GM21360 (cell line): ENCODE data around the gene FGF5.
"Not testable (repeated sequence)": the region's sequence is repeated elsewhere in the genome, so short reads cannot be mapped to it uniquely, and the experiment has no call there.

Experiments
- ATAC-seq: cut with Tn5 transposase; IDR thresholded peaks from one replicate; pipeline ENCODE4 v1.9.1; 2021; ENCODE audit warnings: mild to moderate bottlenecking, moderate library complexity; ENCODE audit not compliant: unreplicated experiment

FGF5 gene, protein sequence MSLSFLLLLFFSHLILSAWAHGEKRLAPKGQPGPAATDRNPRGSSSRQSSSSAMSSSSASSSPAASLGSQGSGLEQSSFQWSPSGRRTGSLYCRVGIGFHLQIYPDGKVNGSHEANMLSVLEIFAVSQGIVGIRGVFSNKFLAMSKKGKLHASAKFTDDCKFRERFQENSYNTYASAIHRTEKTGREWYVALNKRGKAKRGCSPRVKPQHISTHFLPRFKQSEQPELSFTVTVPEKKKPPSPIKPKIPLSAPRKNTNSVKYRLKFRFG

DNA sequence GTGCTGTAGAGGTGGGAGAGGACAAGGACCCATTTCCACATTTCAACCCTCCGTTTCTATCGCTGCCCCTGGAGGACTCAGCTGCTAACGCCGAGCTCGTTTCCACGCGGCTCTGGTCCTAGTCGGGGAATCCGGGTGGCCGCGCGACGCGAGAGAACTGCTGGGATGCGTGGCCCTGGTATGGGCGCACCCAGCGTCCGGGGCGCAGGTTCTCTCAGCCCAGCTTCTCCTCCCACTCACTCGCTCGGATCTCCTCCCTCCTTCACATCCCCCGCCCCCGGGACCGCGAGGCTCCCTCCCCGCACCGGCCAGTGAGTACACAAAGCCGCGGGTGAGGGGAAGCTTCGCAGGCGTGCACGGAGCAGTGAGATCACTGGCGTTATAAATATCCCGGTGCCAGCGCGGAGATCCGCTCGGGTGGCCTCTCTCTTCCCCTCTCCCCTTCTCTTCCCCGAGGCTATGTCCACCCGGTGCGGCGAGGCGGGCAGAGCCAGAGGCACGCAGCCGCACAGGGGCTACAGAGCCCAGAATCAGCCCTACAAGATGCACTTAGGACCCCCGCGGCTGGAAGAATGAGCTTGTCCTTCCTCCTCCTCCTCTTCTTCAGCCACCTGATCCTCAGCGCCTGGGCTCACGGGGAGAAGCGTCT, at the start of gene FGF5:
Gene FGF5 (plus strand): TSS at position 412 of the 649 bp plus-strand sequence. CDS start 161 bp downstream, at position 573.
- ATAC-seq: no peak

DNA sequence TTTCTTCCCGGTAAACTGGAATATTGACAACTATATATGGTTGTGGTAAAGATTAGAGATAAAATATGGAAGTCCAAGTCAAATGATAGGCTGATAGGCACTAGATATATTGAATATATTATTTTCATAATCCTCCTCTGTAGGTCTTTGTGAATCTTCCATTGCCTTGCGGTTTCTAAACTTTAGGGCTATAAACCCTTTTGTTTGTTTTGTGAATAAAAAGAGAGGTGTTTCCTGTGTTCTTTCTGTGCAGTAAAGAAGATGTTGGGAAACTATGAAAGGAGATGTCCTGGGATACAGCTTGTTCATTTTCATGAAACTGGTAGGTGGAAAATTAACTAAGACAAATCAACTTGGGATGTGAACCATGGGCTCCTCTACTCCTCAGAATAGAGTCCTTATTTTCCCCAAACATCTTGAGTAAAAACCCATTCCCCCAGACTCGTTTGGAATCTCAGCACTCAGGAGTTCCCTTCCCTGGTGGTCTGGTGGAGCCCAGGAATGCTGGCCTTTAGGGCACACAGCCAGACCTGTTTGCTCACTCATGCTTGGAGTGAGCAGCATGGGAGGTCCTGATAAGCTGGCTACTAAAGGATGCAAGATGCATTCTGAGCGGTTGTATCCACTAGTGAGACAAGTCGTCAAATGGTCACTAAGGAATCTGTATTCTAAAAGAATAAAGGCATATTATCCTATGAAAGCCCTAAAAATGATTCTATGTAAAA, 47.0 kb upstream of the FGF5 start:
- no peak for ATAC-seq

DNA sequence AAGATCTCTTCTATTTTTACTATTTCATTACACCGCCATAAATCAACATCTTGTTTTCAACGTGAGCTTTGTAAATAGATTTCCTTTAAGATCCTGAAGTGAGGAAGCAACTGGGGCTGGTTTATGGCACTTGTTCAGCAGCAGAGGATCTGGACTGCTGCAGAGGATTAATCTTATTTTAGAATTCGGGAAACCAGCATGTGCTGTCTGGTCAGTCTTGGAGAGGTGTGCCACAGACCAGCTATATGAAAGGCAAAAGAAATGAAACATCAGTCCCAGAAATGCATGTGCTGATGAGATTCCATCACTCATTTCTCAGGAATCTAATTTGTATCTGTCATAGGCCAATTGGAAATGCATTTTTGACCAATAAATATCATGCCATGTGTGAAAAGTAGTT, 45.8 kb upstream of the FGF5 start:
- ATAC-seq: no peak

DNA sequence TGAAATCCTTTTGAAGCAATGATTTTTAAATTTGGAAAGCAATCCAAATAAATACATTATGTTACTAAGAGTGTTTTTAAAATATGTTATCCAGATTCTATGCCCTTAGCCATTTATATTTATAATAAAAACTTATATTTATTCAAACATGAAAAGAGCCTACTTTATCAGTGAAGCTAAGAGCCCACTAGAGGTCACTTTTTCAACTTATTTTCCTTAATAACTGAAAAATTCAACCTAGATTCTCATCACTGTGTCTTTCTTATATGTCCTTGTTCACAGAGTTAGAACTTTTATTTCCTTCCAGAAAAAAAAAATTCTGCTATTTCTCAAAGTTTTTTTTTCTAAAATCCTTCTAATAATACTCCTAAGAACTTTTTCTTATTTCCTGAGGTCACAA, 45.3 kb upstream of the FGF5 start:
- no peak for ATAC-seq

DNA sequence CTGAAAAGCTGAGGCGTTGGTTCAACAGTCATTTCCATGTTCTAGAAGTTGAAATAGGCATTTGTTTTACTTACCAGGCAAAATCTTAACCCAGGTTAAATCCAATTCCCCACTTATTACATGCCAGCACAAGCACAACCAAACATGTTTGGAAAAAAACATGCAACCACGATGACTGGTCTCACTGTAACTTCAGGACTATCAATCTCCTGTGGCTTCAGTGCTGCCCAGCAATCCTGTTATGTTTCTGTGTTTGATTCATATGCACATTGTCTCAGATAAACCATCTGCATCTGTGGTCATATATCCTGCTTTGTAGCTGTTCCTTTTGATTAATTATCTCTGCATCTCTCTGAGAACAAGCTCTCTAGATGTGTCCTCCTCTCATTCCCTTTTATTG, 40.9 kb upstream of the FGF5 start:
- ATAC-seq: no peak

DNA sequence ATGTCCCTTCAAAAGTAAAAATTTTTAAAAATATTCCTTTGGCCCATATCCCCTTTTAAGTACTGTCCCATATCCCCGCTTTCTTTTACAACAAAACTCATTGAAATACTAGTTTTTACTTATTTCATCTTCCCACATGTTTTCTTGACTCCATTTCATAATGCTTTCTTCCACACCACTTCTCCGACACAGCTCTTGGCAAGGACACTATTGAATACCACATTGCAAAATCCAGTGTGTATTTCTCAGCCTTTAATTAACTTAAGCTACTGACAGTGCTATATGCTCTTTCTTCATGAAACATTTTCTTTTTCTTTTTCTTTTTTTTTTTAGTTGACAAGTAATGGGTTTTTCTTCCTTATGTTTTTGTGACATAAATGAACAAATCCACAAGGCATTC, 40.4 kb upstream of the FGF5 start:
- ATAC-seq: no peak

DNA sequence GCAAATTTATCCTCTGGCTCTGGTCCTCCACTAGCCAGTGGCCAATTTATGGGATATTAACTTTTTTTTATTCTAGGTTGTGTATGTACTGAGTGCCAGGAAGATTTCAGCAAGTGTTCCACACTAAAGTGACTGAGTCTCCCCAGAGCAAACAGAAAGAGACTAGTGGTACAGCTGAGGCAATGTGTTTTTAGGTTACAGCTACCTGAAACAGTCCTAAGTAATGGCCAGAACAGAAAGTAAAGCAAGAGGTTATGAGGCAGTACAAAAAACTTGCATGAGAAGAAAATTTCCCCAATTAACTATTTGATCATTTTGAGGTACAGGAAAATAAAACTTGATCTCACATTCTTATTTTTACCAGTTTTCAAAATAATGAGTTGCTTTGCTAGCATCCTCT, 38.0 kb upstream of the FGF5 start:
- no peak for ATAC-seq

DNA sequence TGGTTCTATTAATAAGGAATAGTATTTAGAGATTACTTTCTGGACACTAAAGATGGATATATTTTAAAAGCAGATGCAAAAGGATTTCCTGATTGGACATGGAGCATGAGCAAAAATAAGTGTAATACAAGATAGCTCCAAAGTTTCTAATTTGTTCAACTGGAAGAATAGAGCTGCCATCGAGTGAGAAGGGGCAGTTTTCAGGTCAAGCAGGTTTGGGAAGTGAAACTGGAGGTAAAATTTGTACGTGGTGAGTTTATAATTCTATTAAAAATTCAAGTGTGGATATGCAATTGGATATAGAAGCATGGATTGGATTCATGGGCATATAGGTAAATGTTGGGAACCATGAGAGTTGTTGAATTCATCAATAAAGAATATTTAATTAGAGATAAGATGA, 37.3 kb upstream of the FGF5 start:
- ATAC-seq: no peak

DNA sequence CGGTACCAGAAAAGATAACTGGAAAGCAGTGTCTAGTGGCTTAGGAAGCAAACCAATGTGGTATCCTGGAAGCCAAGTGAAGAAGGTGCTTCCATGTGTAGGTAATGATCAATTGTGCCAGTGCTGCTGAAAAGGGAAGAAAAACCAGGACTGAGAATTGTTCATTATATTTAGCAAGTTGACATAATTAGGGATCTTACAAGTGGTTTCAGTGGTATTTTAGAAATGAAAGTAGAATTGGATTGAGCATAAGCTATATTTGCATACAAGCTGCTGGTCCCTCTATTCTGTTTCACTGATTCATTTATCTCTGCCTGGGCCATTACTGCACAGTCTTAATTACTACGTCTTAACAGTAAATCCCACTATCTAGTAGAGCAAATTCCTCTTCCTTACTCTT, 36.9 kb upstream of the FGF5 start:
- ATAC-seq: peak; percentile 75

DNA sequence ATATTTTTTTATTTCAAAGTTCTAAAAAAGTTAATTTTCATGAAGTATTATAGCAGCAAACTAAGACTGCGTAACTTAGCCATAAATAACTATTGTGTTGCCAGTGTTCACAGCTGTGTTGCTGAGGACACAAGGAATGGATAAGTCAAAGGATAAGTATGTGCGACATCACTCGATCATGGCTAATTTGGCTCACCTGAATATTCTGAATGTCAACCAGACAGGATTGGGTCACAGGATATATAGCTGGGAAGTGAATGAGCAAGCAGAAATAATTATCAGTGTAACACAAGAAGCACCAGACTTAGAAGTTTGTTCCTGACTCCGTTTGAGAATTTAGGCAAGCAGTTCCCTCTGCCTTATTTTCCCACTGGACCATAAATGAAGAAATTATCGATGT, 35.3 kb upstream of the FGF5 start:
- no peak for ATAC-seq

DNA sequence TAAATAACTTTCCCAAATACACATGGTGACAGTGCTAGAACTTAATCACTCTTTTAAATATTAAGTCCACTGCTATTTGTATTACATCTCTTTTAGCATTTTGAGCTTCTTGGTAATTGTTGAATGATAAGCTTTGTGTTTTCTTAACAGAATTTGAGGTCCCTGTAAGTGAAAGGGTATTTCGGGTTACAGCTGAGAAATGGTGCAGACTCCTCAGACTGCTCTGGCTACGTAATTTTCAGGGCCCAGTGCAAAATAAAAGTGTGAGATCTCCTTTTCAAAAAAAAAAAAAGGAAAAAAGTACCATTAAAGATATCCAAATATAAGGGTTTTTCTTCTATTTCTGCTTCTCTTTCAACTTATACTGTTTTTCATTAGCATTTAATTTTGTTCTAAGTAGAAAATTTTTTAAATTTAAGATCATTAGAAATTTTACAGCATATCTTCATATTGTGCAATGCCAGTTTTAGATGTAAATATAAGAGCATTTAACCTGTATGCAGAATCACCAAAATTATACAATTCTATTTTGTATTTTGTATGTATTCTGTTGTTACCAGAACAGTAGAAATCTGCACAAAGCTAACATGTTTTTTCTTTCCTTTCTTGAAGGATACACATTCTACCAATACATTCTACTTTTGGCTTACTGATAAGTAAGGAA, 33.6 kb upstream of the FGF5 start:
- ATAC-seq: no peak

DNA sequence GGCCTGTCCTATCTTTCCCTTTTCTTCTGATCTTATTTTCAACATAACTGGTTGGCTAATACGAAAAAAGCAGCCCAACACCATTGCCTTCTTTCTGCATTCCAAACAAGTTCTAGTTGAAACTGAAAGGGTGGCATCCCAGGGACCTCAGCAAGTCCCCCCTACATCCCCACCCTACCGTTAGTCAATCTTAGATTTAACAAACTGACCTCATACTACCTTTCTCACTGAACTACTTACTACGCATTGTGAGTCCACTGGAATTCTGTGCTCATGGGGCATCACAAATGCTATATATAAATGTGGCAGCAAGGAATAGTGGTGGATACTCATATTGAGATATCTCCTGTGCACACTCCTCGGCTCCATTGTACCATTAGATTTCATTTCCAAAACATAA, 33.1 kb upstream of the FGF5 start:
- ATAC-seq: no peak

DNA sequence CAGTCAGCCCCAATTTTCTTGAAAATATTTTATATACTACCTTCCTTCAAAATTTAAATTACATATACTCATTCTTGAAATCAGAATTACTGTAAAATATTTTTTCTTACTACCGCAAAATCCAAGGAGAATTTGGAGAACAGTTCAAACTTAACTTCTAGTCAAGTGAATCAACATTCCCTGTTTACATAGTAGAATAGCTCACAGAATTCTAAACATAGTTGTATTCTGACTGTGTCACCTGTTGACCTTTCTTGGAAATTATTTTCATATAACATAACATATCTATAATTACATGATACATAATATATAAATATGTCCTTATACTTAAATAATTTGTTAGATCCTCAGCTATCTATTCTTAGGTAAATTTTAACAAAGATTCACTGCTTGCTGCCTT, 31.0 kb upstream of the FGF5 start:
- no peak for ATAC-seq

DNA sequence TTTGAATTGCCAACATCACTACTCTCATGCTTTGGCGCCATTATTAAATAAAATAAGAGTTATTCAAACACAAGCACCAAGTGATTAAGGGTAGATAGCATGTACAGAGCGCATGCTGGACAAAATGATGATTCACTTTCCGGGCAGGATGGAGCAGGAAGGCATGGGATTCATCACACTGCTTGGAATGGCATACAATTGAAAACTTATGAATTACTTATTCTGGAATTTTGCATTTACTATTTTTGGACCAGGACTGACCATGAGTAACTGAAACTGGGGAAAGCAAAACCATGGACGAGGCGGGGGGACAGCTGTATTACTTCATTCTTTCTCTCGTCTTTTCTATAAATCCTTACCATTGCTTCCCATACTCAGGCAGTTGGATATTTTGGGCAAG, 28.5 kb upstream of the FGF5 start:
- no peak for ATAC-seq

DNA sequence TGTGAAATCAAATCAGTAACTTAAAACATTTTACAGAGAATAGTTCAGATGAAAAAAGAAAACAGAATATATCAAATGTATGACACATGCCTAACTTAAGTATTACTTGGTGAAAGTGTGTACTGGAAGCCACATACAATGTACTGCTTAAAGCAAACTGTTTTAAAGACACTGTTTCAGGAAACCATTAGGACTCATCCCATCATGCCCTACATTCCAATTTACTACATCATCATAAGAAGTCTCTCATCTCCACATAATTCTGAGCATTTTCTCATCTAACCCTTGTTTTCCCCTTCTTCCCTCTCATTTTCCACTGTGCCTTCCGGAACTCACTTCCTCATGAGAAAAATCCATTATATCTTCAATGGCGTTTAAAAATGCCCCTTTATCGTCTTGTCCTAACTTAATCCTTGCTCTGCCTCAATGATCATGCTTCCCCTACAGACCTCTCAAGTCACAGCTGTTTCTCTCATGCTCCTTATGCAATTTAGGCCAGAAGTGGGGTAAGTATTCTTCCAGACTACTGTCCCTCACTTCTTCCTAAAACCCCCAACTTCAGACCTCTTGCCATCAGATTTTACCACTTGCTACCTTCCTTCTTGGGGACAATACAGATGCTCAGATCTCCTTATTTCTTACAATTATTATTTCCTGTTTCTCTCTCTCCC, 26.8 kb upstream of the FGF5 start:
- no peak for ATAC-seq

DNA sequence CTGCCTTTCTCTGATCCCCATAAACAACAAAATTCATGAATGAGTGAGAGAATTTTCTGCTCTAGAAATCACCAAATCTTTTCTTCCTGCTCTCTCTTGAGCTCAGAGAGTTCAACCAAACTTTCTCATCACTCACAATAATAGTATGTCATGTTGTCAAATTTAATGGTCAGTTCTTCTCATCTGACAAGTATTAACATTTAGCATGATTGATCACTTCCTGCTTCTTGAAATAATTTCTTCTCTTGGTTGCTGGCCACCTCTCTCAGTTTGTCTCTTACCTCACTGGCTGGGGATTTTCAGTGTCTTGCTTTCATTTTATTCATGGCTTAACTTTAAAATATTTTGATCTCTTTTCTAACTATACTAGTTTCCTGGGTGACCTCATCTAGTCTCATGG, 25.5 kb upstream of the FGF5 start:
- ATAC-seq: no peak

DNA sequence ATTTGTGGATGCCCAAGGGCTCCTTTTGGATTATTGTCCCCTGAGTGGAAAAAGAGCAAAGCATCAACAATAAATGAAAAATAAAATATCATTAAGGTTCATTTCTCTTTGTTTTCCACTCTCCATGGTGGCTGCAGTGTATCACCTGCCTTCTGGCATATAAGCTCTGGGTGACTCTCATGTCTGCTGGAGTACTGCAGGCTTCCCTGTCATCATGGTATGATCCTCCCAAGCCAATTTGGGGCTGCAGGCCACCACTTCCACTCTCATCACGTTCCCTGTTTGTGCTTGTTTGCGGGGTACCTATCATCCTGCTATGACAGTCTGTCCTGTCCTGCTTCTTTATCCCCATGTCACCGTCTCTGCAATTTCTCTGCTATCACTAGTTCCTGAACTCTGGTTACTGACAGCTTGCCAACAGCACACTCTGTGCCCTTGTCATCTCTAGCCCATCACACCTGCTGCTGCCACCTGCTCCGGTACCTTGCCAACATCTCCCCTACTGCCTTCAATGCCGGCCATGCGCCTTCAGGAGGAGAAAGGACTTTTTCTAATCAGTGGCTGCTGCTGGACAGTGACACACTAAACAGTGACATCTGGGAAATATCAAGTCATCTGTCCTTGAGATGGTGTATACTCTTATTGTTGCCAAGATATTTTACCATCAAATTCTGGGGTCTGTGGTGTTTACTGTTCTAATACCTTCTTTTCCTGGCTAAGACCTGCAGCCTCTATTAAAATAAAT, 23.0 kb upstream of the FGF5 start:
- ATAC-seq: no peak

DNA sequence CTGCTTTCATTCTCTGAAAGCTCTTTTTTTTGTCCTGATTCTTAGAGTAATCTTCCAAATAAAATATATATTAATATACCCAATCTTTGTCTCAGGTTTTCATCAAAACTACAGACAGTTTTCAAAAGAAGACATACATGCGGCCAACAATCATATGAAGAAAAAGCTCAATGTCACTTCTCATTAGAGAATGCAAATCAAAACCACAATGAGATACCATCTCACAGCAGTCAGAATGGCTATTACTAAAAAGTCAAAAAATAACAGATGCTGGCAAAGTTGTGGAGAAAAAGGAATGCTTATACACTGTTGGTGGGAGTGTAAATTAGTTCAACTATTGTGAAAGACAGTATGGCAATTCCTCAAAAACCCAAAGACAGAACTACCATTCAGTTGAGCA, 19.0 kb upstream of the FGF5 start:
- ATAC-seq: not testable (repeated sequence)

DNA sequence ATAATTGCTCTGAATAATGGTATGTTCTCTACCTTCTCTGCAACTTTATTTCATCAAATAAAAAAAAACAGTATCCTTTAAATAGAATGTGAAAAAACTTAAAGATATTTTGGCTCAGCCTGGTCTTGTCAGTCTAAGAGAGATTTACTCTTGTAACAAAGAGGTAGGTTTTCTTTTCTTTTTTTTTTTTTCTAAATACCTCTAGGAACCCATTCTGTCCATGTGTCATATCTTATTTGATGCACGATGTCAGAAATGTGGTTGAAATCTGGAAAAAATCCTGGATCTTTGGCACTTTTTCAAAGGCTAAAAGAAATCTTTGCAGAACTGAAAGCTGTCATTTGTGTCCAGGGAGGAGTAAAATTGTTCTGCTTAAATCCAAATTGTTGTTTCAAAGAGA, 17.3 kb upstream of the FGF5 start:
- no peak for ATAC-seq

DNA sequence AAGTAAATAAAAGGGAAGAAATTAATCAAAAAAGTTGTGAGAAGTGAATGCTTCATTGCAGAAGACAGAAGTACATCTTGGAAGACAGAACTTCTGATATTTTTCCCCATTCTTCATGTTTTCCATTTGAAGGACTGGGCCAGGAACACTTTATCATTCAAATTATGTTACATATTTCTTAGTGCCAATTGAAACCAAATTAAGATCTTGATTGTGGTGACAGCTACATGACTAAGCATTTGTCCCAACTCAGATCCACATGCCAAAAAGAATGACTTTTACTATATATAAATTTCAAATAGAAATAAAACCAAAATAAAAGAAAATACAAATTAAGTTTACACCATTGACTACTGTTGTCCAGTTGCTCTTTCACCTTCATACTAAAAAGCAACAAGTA, 14.0 kb upstream of the FGF5 start:
- ATAC-seq: no peak

DNA sequence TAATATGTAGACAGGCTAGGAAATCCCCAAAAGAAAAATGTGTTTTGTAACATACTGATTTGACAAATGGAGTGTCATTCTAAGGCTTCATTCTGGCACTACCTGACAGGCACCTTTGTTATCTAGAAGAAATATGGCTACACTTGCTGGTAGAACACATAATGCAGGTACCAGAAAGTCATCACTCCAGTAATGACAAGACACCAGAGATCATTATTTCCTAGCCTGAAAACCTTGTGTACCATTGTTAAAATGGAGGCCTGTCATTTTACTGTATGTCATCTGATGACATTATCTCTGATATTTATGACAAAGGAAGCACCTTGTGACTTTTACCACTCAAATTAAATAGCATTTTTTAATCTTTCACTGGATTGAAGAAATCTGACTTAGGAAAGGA, 13.5 kb upstream of the FGF5 start:
- ATAC-seq: no peak
